Lung (tissue), 16 donors: ENCODE results near the gene USP46. TPM values are rescaled to one million over a fixed set of nuclear protein-coding genes. Genes with fewer than 3 reads are reported as not detected.
A peak's percentile ranks its signal among the peaks of the same experiment; 100 is the strongest.

Source experiments
- ATAC-seq: fragments of 200-7000 bp; cut with Tn5 transposase; one replicate; pipeline ENCODE4 v1.9.1; 2020; ENCODE audit warnings: moderate number of reproducible peaks; ENCODE audit not compliant: insufficient read depth, low FRiP score
- DNase-seq, 3 donors: peaks; one replicate each; pipeline ENCODE4 v3.0.0-alpha.2; 2013 to 2017
- H3K27ac ChIP-seq, 2 donors: one replicate each; pipeline ENCODE4 v1.5.1; 2013; ENCODE audit warnings: mild to moderate bottlenecking in 2 of 2, moderate library complexity in 2 of 2, control low read depth in 1 of 2, inconsistent platforms in 1 of 2, low read depth in 1 of 2, low read length in 1 of 2
- H3K27me3 ChIP-seq, 3 donors: one replicate each; pipeline ENCODE4 v1.5.1; 2013; ENCODE audit warnings: low read length in 2 of 3; ENCODE audit not compliant: control insufficient read depth in 3 of 3, insufficient read depth in 3 of 3
- H3K36me3 ChIP-seq, 4 donors: one replicate each; pipeline ENCODE4 v1.5.1; 2013; ENCODE audit warnings: low read length in 4 of 4, mild to moderate bottlenecking in 1 of 4, moderate library complexity in 1 of 4; ENCODE audit not compliant: control insufficient read depth in 4 of 4, insufficient read depth in 4 of 4
- H3K4me1 ChIP-seq, 5 donors: one replicate each; pipeline ENCODE4 v1.5.1; 2013; ENCODE audit warnings: low read length in 5 of 5, mild to moderate bottlenecking in 2 of 5, moderate library complexity in 1 of 5; ENCODE audit not compliant: control insufficient read depth in 5 of 5, insufficient read depth in 5 of 5
- H3K4me3 ChIP-seq: one replicate; pipeline ENCODE4 v1.5.1; 2013; ENCODE audit warnings: mild to moderate bottlenecking, control low read depth, moderate library complexity
- H3K9ac ChIP-seq, 2 donors: one replicate each; pipeline ENCODE4 v1.5.1; 2013; ENCODE audit warnings: low read length in 2 of 2, control low read depth in 1 of 2; ENCODE audit not compliant: insufficient read depth in 1 of 2
- H3K9me3 ChIP-seq, 4 donors: one replicate each; pipeline ENCODE4 v1.5.1; 2013; ENCODE audit warnings: low read length in 3 of 4, mild to moderate bottlenecking in 1 of 4, moderate library complexity in 1 of 4; ENCODE audit not compliant: control insufficient read depth in 4 of 4, insufficient read depth in 3 of 4
- WGBS, 2 donors: extraction: QIAGEN DNeasy Blood & Tissue Kit; methylation state at CpG; one replicate each; pipeline ENCODE4 v1.1.7; 2013; 5-methylcytosine and 5-hydroxymethylcytosine counted together
- long read RNA-seq, 5 donors: transcript quantifications; one replicate each; lab custom pipeline, GENCODE V29; 2026
- polyA plus RNA-seq, 2 donors: library from polyadenylated mRNA; stranded (reverse); fragments of 200-250 nt; gene quantifications; one replicate each; pipeline ENCODE4 v1.2.1, GENCODE V29; 2013
- total RNA-seq, 2 donors: library from RNA; depleted of rRNA in 1 of 2; stranded (reverse); fragments of >200 nt in 1 of 2; gene quantifications; one replicate each; pipeline ENCODE4 v1.2.1, GENCODE V29; 2014 to 2021
- TF ChIP-seq, protein P1 (sequence below): IDR thresholded peaks from 2 replicates; pipeline ENCODE4 v1.5.1; 2012; ENCODE audit warnings: mild to moderate bottlenecking; ENCODE audit errors: control extremely low read depth, extremely low read depth
- donor health status: control.
- donor health status: control.
- donor health status: Bipolar disorder and iron deficiency.
- donor health status: healthy.
- donor health status: DM: yes; HTN: yes; CAD: no.

Gene USP46, protein sequence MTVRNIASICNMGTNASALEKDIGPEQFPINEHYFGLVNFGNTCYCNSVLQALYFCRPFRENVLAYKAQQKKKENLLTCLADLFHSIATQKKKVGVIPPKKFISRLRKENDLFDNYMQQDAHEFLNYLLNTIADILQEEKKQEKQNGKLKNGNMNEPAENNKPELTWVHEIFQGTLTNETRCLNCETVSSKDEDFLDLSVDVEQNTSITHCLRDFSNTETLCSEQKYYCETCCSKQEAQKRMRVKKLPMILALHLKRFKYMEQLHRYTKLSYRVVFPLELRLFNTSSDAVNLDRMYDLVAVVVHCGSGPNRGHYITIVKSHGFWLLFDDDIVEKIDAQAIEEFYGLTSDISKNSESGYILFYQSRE
- total RNA-seq = 10 to 100 TPM; 13.4 to 30.8 TPM
- 1 to 10 TPM; 2.3 to 4.1 TPM for polyA plus RNA-seq
- long read RNA-seq, donor 1, full-length matches to known transcripts = 11 of 11 reads
- long read RNA-seq, donor 1, partial matches to known transcripts = 0 of 11 reads
- long read RNA-seq, donor 1, other reads (novel, unspliced or antisense) = 0 of 11 reads
- long read RNA-seq, donor 2, full-length matches to known transcripts = 1 of 1 reads
- long read RNA-seq, donor 2, partial matches to known transcripts = 0 of 1 reads
- long read RNA-seq, donor 2, other reads (novel, unspliced or antisense) = 0 of 1 reads
- long read RNA-seq, donor 3, full-length matches to known transcripts = 3 of 3 reads
- long read RNA-seq, donor 3, partial matches to known transcripts = 0 of 3 reads
- long read RNA-seq, donor 3, other reads (novel, unspliced or antisense) = 0 of 3 reads
- long read RNA-seq, donor 4, full-length matches to known transcripts = 1 of 1 reads
- long read RNA-seq, donor 4, partial matches to known transcripts = 0 of 1 reads
- long read RNA-seq, donor 4, other reads (novel, unspliced or antisense) = 0 of 1 reads
- long read RNA-seq, donor 5, full-length matches to known transcripts = 5 of 12 reads
- long read RNA-seq, donor 5, partial matches to known transcripts = 7 of 12 reads
- long read RNA-seq, donor 5, other reads (novel, unspliced or antisense) = 0 of 12 reads

GRCh38 chr4:52659001-52659721 lies at the start of gene USP46:
Gene USP46, minus strand, starts transcription at chr4:52659301. Its CDS starts 151 bp downstream, at chr4:52659150.
- Histone ChIP-seq H3K4me1 (peaks cover 0 to 16% (median 10%) of the 10 kb centered on the region in 5 donors), H3K4me3 (peak within 1 kb of the TSS; percentile 81)
- DNase-seq = peak; percentile 85 to 90 (median 89)

DNA sequence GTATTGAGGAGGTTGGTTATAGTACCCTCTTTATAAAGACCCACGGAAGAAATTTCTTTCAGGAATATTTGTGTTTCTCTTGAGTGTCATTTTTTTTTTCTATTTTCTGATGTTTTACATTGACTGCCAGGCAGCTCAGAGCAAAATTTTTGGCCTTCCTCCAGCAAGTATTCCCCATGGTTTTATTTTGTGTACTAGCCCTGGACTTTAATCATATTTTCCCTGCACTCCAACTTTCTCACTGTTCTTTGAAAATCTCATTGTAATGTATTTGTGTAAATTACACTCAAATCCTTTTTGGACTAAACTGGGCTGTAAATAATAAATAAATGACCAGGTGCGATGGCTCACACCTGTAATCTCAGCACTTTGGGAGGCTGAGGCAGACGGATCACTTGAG lies 45.6 kb upstream of the USP46 start:
- TF ChIP-seq, protein P1, sequence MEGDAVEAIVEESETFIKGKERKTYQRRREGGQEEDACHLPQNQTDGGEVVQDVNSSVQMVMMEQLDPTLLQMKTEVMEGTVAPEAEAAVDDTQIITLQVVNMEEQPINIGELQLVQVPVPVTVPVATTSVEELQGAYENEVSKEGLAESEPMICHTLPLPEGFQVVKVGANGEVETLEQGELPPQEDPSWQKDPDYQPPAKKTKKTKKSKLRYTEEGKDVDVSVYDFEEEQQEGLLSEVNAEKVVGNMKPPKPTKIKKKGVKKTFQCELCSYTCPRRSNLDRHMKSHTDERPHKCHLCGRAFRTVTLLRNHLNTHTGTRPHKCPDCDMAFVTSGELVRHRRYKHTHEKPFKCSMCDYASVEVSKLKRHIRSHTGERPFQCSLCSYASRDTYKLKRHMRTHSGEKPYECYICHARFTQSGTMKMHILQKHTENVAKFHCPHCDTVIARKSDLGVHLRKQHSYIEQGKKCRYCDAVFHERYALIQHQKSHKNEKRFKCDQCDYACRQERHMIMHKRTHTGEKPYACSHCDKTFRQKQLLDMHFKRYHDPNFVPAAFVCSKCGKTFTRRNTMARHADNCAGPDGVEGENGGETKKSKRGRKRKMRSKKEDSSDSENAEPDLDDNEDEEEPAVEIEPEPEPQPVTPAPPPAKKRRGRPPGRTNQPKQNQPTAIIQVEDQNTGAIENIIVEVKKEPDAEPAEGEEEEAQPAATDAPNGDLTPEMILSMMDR = no peak
- no peak for ATAC-seq
- WGBS, 2 donors = 79 to 93% methylated on average over 3 of the region's 3 CpGs

More at GRCh38 chr4:52659001-52659721, at the start of gene USP46:
- H3K9me3 ChIP-seq = no peaks in the 10 kb centered on the region
- peak; percentile 98 for ATAC-seq
- no peaks in the 10 kb centered on the region for H3K27me3 ChIP-seq
- WGBS, 2 donors = 0 to 1% methylated on average over 49 to 93 of the region's 94 CpGs
- H3K27ac ChIP-seq = peak within 1 kb of the TSS; percentile 95 to 100
- H3K9ac ChIP-seq = peak within 1 kb of the TSS; percentile 45 to 53
- TF ChIP-seq, protein P1 = no peak
- peaks cover 0 to 7% (median 3%) of the 10 kb centered on the region in 4 donors for H3K36me3 ChIP-seq

DNA sequence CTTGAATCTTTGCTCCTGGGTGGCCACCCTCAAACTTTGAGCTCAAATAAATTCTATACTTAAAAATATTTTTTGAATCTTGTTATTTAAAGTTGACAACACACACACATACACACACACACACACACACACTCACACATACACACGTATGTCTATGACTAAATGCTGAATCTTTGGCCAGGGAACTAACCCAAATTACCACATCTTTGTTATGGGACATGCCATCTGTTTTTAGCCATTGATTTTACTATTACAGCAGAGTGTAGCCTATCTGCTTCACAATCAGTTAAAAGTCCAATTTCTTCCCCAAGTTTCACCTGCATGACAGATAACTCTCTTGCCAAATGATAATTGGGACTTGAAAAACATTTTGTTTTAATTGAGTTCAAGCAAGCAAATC lies 45.0 kb upstream of the USP46 start:
- Histone ChIP-seq H3K9me3 (no peaks in the 10 kb centered on the region), H3K36me3 (no peaks in the 10 kb centered on the region), H3K4me1 (no peaks in the 10 kb centered on the region), H3K27ac (no peak overlapping the region), H3K27me3 (no peaks in the 10 kb centered on the region), H3K4me3 (no peak overlapping the region), H3K9ac (no peak overlapping the region)
- ATAC-seq (no peak), DNase-seq (peak in 1 of 3 donors; percentile 13)
- WGBS, 2 donors = 43 to 47% methylated on average over 1 of the region's 1 CpG
- TF ChIP-seq, protein P1 = no peak

More for the DNA sequence above, 45.6 kb upstream of the USP46 start:
- no peaks in the 10 kb centered on the region for H3K9me3 ChIP-seq
- H3K27ac ChIP-seq = no peak overlapping the region
- peak in 2 of 3 donors; percentile 26 to 58 for DNase-seq
- H3K4me1 ChIP-seq = no peaks in the 10 kb centered on the region
- H3K27me3 ChIP-seq = no peaks in the 10 kb centered on the region
- H3K9ac ChIP-seq = no peak overlapping the region
- no peak overlapping the region for H3K4me3 ChIP-seq
- H3K36me3 ChIP-seq = no peaks in the 10 kb centered on the region
